Upper lobe of left lung (tissue), 4 donors: Measurements from ENCODE around the gene RGS7.

Source experiments
- POLR2A ChIP-seq, 4 donors: fragments of 450-650 bp; IDR thresholded peaks; one replicate each; pipeline ENCODE4 v1.5.1; 2016 to 2017; ENCODE audit warnings: antibody characterized with exemption in 4 of 4, mild to moderate bottlenecking in 2 of 4
- TF ChIP-seq, protein P1 (sequence below), 6 experiments: fragments of 450-650 bp in 4 of 6; fragments of 200-600 bp in 2 of 6; sonication (generic) in 2 of 6; IDR thresholded peaks; one replicate each; pipeline ENCODE4 v1.5.1; 2016 to 2019; ENCODE audit warnings: antibody characterized with exemption in 6 of 6

DNA sequence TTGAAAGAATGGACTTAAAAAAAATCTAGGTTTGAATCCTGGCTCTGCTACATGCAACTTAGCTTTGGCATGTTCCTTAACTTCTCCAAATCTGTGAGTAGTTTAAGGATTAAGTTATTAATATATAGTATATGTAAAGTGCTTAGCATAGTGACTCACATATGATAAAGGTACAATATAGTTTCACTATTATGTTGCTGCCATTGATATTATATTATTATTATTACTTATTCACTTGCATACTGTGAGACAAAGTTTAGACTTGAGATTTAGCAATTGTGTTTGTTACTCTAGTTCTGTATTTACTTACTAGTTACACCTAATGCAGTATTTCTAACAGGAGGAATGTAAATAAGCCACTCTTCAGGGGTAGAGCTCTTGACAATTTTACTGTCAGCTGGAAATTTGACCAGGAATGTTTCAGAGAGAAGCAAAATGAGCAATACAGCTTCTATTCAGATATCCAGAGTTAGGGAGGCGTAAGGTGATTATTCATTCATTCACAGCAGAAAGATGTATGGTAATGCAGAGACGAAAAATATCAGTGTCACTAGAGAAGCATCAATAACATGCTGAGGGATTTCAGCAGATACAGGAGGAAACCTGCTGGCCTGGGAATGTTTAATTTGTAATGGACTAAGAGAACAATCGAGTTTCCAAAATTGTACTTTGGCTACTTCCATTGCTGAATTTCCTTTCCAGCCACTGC lies 25.5 kb downstream of the RGS7 start:
- TF ChIP-seq, protein P1, sequence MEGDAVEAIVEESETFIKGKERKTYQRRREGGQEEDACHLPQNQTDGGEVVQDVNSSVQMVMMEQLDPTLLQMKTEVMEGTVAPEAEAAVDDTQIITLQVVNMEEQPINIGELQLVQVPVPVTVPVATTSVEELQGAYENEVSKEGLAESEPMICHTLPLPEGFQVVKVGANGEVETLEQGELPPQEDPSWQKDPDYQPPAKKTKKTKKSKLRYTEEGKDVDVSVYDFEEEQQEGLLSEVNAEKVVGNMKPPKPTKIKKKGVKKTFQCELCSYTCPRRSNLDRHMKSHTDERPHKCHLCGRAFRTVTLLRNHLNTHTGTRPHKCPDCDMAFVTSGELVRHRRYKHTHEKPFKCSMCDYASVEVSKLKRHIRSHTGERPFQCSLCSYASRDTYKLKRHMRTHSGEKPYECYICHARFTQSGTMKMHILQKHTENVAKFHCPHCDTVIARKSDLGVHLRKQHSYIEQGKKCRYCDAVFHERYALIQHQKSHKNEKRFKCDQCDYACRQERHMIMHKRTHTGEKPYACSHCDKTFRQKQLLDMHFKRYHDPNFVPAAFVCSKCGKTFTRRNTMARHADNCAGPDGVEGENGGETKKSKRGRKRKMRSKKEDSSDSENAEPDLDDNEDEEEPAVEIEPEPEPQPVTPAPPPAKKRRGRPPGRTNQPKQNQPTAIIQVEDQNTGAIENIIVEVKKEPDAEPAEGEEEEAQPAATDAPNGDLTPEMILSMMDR (IDR thresholded peaks at IDR 0.05) = no peak
- no peak for TF ChIP-seq POLR2A (IDR thresholded peaks at IDR 0.05)
